Activated effector memory CD4-positive, alpha-beta T cell treated with Interleukin-2 at 50 U/mL for 16 hours (primary cell): ENCODE data around the gene RRP1.

Experiments used
- DNase-seq: peaks from one replicate; pipeline ENCODE4 v3.0.0-alpha.2; 2020

The RRP1 gene

DNA sequence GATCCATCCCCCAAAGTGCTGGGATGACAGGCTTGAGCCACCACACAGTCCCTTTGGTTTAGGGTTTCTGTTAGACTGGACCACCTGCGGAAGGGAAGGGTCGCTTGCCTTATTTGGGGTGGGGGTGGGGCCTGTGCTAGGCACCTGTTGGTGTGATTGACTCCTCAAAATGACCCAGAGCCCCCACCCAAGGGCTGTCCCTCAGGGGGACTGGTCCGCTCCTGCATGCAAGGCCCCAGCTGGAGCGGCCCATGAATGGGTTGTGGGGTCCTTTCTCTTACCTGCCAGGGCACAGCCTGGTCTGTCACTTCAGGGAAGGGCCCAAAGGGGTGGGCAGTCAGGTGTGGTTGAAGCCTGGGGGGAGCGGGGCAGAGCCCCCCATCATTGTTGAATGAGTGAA is 11.4 kb upstream of the RRP1 start:
- no peak for DNase-seq

DNA sequence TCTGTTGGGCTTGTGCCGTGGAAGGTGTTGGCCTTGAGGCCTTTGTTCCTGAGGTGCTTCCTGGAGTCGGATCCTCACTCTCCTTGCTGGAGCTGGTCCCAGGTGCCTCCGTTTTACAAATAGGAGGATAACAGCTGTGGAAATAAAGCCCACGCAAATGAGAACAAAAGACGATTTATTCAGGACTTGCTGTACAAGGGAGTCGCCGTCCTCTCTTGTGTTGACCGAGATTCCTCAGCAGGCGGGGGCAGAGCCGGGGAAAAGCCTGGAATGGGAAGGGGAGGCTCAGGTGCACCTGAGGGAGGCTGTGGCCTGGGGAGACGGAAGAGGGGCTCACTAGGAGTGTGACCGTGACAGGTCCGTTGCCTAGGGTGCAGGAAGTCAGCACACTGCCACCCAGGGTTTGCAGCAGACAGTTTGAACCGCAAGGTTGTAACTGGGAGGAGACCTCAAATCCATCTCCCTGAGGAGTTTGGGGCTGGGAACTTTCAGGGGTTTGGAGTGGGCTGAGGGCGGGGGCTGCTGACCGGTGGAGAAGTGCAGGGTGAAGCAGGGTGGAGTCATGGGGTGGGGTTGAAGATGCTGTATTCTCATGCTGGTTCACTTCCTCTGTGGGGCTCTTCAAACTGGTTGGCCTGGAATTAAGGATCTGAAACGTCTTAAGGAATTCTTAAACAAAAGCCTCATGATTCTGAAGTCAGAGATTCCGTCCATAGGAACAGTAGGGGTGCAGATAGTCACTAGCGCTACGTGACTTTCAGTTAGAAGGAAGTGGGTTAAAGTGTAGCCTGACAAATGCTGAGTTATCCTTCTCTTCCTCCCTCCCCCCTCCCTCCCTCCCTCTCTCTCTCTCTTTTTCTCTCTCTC is 10.7 kb upstream of the RRP1 start:
- DNase-seq = no peak

- no peak for DNase-seq
Observed at GRCh38 chr21:43779660-43780059, 9.7 kb upstream of the RRP1 start.

- DNase-seq = no peak
Observed at GRCh38 chr21:43781846-43782245, 7.5 kb upstream of the RRP1 start.

DNA sequence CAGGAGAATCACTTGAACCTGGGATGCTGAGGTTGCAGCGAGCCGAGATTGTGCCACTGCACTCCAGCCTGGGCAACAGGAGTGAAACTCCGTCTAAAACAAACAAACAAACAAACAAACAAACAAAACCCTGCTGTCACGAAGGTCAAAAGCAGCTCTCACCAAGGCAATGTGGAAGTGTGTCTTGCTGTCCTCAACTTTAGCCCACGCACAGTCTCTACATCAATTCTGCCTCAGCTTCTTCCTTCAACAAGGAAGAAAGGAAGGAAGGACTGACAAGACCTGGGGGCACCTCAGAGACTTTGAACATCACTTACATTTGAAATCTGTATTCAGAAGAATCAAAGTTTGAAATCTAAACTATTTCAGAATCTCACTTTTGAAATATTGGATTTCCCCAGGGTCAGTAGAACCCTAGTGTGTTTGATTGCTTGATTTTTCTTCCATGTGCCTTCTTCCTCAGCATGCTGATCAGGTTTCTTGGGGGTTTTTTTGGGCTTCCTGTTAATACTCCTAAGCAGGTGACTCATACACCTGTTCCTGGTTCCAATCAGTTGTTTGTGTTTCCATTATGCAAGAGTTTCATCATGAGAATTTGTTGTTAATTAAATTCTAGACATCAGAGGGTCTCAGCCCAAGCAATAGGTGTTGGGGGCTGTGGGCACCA is 6.8 kb upstream of the RRP1 start:
- no peak for DNase-seq

DNA sequence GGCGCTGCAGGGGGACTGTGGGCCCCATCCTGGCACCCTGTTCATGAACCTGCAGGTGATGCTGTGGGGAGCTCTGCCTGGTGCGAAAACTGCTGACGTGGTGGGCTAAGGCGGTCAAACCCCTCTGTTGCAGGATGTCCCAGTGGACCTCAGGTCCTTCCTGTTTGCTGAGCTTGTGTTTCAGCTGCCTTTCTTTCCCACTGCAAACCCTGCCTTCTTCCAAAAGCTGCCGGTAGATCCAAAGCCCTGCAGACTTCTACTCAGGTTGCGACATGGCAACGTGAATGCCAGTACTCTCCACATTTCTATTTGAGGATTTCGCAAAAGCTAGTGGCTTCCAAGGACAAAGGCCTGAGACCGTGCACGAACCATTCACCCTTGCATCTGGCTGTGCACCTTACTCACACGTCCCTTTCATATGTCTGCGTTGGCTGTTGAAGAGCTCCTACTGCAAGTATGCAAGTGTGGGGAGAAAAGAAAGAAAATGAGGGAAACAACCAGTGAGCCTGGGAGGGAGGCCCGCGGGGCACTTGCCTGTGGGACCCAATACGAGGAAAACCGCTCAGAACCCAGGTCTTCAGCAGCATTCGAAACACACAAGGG is 6.2 kb upstream of the RRP1 start:
- DNase-seq = no peak

- DNase-seq = no peak
Observed at GRCh38 chr21:43785134-43785533, 4.2 kb upstream of the RRP1 start.

- DNase-seq = no peak
Observed at GRCh38 chr21:43786300-43786806, 3.0 kb upstream of the RRP1 start.

DNA sequence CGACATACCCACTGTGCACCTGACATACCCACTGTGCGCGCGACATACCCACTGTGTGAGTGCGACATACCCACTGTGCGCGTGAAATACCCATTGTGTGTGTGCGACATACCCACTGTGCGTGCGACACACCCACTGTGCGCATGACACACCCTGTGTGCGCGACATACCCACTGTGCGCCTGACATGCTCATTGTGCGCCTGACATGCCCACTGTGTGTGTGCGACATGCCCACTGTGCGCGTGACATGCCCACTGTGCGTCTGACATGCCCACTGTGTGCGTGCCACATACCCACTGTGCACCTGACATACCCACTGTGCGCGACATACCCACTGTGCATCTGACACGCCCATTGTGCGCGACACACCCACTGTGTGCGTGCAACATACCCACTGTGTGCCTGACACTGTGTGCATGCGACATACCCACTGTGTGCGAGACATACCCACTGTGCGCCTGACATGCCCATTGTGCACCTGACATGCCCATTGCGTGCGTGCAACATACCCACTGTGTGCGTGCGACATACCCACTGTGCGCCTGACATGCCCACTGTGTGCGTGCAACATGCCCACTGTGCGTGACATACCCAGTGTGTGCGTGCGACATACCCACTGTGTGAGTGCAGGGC is 2.5 kb upstream of the RRP1 start:
- no peak for DNase-seq

- no peak for DNase-seq
Observed at GRCh38 chr21:43790010-43790524, 690 bp downstream of the RRP1 start.

GRCh38 chr21:43792406-43792805 is 3.0 kb downstream of the RRP1 start:
- no peak for DNase-seq

GRCh38 chr21:43793243-43793642 is 3.9 kb downstream of the RRP1 start:
- no peak for DNase-seq

- no peak for DNase-seq
Observed at GRCh38 chr21:43794311-43794710, 4.9 kb downstream of the RRP1 start.

DNA sequence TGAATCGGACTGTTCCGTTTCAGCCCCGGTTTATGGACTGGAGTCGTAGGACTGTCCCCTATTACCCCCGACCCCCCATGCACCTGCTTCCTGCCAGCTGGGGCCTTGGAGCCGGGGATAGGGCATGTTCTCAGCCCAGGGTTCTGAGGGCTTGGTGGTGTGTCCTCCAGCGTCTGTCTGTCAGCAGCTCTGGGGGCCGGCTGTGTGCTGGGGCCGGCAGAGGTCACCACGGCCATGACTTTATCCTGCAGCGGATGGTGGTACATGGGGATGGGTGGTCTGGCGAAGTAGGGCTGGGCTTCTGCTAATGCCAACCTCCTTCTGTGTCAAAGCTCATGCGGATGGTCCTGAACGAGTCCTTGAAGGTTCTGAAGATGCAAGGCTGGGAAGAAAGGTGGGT is 5.5 kb downstream of the RRP1 start:
- no peak for DNase-seq

GRCh38 chr21:43797415-43797814 is 8.0 kb downstream of the RRP1 start:
- no peak for DNase-seq

DNA sequence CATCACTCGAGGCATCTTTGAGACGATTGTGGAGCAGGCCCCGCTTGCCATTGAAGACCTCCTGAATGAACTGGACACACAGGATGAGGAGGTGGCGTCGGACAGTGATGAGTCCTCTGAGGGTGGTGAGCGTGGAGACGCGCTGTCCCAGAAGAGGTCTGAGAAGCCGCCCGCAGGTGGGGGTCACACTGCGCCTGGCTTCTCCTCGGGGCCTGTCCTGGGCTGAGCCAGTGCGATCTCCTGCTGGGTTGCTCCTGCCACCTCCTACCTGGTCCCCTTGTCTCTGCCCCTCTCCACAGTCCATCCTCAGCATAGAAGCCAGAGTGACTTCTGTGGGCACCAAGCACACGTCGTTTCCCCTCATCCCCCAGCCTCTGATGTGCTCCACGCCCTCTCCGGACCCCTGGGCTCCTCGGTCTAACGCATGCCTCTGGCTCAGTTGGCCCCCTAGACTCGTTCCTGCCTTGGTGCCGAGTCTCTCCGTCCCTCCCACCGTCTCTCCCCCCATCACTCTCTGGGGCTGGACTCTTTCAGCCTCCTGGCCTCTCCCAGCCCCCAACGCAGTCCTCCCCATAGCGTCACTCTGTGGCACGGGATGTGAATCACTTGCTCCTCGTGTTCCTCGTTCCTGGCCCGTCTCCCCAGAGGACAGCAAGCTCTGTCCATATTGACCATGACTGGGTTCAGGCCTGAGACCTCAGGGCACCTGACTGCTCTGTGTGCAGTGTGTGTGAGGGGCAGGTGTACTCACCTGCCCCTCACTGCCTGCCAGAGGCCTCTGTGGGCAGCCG is 8.7 kb downstream of the RRP1 start:
- DNase-seq = no peak

GRCh38 chr21:43799301-43799840 is 10.0 kb downstream of the RRP1 start:
- no peak for DNase-seq

DNA sequence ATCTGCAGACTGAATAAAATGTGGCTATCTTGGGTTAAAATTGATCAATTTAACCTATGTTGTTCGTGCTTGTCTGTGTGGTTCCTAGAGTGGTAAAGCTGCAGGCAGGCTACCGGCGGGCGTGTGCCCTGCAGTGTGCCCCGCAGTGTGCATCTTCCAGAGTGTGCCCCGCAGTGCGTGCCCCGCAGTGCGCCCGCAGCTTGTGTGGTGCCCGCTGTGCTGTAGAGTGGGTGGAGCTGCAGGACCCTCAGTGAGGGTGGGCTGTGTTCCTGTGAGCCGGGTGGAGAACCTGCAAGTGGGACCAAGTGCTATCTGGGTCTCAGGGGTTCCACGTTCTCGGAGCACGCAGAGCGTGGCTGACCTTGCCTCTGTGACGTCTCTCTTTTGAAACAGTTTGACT is 10.7 kb downstream of the RRP1 start:
- no peak for DNase-seq

DNA sequence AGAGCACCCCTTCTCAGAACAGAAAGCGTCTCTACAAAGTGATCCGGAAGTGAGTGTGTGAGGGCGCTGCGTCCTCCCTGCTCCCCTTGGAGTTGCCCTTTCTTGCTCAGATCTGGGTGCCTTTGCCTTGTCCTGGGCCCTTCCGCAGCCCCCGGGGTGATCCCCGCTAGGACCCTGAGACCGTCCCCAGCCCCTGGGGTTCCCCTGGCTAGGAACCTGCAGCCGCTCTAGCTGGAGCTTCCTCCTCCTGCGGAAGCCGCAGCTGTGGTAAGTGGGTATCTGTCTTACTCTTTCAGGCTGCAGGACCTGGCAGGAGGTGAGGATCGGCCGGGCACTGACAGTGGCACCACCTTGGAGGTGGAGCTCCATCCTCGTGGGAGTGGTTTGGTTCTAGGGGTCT is 11.2 kb downstream of the RRP1 start:
- no peak for DNase-seq

GRCh38 chr21:43801006-43801783 is 11.8 kb downstream of the RRP1 start:
- no peak for DNase-seq

GRCh38 chr21:43802713-43803313 is 13.4 kb downstream of the RRP1 start:
- DNase-seq = no peak
